DOHH2 (cell line): ENCODE results near the gene THBS1.

Source experiments
- EZH2phosphoT487 ChIP-seq: fragments of 200-600 bp; sonication (generic); IDR thresholded peaks from 2 replicates; pipeline ENCODE4 v1.6.1; 2017; ENCODE audit warnings: borderline replicate concordance, mild to moderate bottlenecking, antibody characterized with exemption, low read length, moderate library complexity, mixed read lengths
- TF ChIP-seq, protein P1 (sequence below): fragments of 200-600 bp; sonication (generic); IDR thresholded peaks from one replicate; pipeline ENCODE4 v1.5.1; 2014; ENCODE audit warnings: antibody characterized with exemption, mild to moderate bottlenecking, low read depth, low read length; ENCODE audit not compliant: poor library complexity, severe bottlenecking

- TF ChIP-seq, protein P1, sequence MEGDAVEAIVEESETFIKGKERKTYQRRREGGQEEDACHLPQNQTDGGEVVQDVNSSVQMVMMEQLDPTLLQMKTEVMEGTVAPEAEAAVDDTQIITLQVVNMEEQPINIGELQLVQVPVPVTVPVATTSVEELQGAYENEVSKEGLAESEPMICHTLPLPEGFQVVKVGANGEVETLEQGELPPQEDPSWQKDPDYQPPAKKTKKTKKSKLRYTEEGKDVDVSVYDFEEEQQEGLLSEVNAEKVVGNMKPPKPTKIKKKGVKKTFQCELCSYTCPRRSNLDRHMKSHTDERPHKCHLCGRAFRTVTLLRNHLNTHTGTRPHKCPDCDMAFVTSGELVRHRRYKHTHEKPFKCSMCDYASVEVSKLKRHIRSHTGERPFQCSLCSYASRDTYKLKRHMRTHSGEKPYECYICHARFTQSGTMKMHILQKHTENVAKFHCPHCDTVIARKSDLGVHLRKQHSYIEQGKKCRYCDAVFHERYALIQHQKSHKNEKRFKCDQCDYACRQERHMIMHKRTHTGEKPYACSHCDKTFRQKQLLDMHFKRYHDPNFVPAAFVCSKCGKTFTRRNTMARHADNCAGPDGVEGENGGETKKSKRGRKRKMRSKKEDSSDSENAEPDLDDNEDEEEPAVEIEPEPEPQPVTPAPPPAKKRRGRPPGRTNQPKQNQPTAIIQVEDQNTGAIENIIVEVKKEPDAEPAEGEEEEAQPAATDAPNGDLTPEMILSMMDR, result no peak
- TF ChIP-seq EZH2phosphoT487, result no peak
These were observed 5.7 kb upstream of the THBS1 start for GRCh38 chr15:39575180-39575579.
